Astrocyte (in vitro differentiated cells and primary cell): Measurements from ENCODE around the gene NMT2. TPM values are rescaled to one million over a fixed set of nuclear protein-coding genes. Genes with fewer than 3 reads are reported as not detected.

Source experiments
- DNase-seq: peaks from one replicate; pipeline ENCODE4 v3.0.0-alpha.2; 2010; ENCODE audit warnings: low read depth
- FAIRE-seq: peaks from 2 replicates; lab custom pipeline; 2011; peaks lifted over from hg19 to GRCh38; lab: Jason Lieb, UNC
- H2AFZ ChIP-seq: 2 replicates; pipeline ENCODE4 v1.6.0; 2012; ENCODE audit warnings: low read depth, low read length, inconsistent platforms
- H3K27ac ChIP-seq: 2 replicates; pipeline ENCODE4 v1.5.1; 2011; ENCODE audit warnings: low read depth, low read length, inconsistent platforms
- H3K27me3 ChIP-seq: 2 replicates; pipeline ENCODE4 v1.6.0; 2011; ENCODE audit warnings: low read length, inconsistent platforms; ENCODE audit not compliant: insufficient read depth
- H3K36me3 ChIP-seq: 2 replicates; pipeline ENCODE4 v1.5.1; 2011; ENCODE audit warnings: low read length, inconsistent platforms; ENCODE audit not compliant: insufficient read depth
- H3K4me1 ChIP-seq: 2 replicates; pipeline ENCODE4 v1.5.1; 2011; ENCODE audit warnings: low read length, inconsistent platforms; ENCODE audit not compliant: insufficient read depth
- H3K4me2 ChIP-seq: 2 replicates; pipeline ENCODE4 v1.6.0; 2012; ENCODE audit warnings: low read length, inconsistent platforms
- H3K4me3 ChIP-seq: 2 replicates; pipeline ENCODE4 v1.5.1; 2011; ENCODE audit warnings: low read depth, mild to moderate bottlenecking, low read length, inconsistent platforms; ENCODE audit not compliant: insufficient read depth
- H3K79me2 ChIP-seq: 2 replicates; pipeline ENCODE4 v1.6.0; 2012; ENCODE audit warnings: mild to moderate bottlenecking, low read length, inconsistent platforms; ENCODE audit not compliant: insufficient read depth
- H3K9ac ChIP-seq: 2 replicates; pipeline ENCODE4 v1.6.0; 2012; ENCODE audit warnings: mild to moderate bottlenecking, low read length, inconsistent platforms
- H3K9me3 ChIP-seq: 2 replicates; pipeline ENCODE4 v1.5.1; 2012; ENCODE audit warnings: low read depth, mild to moderate bottlenecking, low read length, inconsistent platforms; ENCODE audit not compliant: insufficient read depth
- H4K20me1 ChIP-seq: 2 replicates; pipeline ENCODE4 v1.6.0; 2012; ENCODE audit warnings: low read length, inconsistent platforms; ENCODE audit not compliant: insufficient read depth
- H3K27ac Mint-ChIP-seq: one replicate; pipeline ENCODE4 v1.8.0; 2021; ENCODE audit warnings: mild to moderate bottlenecking, mixed read lengths; ENCODE audit not compliant: unreplicated experiment
- H3K27me3 Mint-ChIP-seq: one replicate; pipeline ENCODE4 v1.8.0; 2021; ENCODE audit warnings: low read depth, mixed read lengths; ENCODE audit not compliant: unreplicated experiment
- H3K36me3 Mint-ChIP-seq: one replicate; pipeline ENCODE4 v1.8.0; 2021; ENCODE audit warnings: low read depth, mixed read lengths; ENCODE audit not compliant: unreplicated experiment
- H3K4me1 Mint-ChIP-seq: one replicate; pipeline ENCODE4 v1.8.0; 2021; ENCODE audit warnings: low read depth, mixed read lengths; ENCODE audit not compliant: unreplicated experiment
- H3K4me3 Mint-ChIP-seq: one replicate; pipeline ENCODE4 v1.8.0; 2021; ENCODE audit warnings: mild to moderate bottlenecking, moderate library complexity, mixed read lengths; ENCODE audit not compliant: unreplicated experiment
- H3K9me3 Mint-ChIP-seq: one replicate; pipeline ENCODE4 v1.8.0; 2021; ENCODE audit warnings: mild to moderate bottlenecking, mixed read lengths; ENCODE audit not compliant: unreplicated experiment
- CTCF ChIP-seq: IDR thresholded peaks from 2 replicates; pipeline ENCODE4 v1.5.1; 2011; ENCODE audit warnings: low read depth, mild to moderate bottlenecking, inconsistent platforms, low read length, moderate library complexity; ENCODE audit not compliant: insufficient read depth
- EZH2 ChIP-seq: IDR thresholded peaks from 2 replicates; pipeline ENCODE4 v1.6.1; 2012; ENCODE audit warnings: mild to moderate bottlenecking, low read length, inconsistent platforms; ENCODE audit not compliant: insufficient read depth
- total RNA-seq: library from RNA; stranded (reverse); gene quantifications from 2 replicates; pipeline ENCODE4 v1.2.1, GENCODE V29; 2021

NMT2 gene
- total RNA-seq, 1 donor from 2014 or later: 22.1 TPM

- Mint-ChIP-seq H3K27me3 (peaks cover 8% of the 10 kb centered on the region), H3K9me3 (no peaks in the 10 kb centered on the region), H3K4me3 (peak within 1 kb of the TSS; percentile 77), H3K36me3 (no peaks in the 10 kb centered on the region), H3K27ac (no peak within 1 kb of the TSS), H3K4me1 (no peaks in the 10 kb centered on the region)
- Histone ChIP-seq H3K4me2 (peak within 1 kb of the TSS; percentile 94), H3K9me3 (no peaks in the 10 kb centered on the region), H3K27ac (no peak within 1 kb of the TSS), H3K36me3 (no peaks in the 10 kb centered on the region), H3K4me3 (peak within 1 kb of the TSS; percentile 73), H3K27me3 (peaks cover 3% of the 10 kb centered on the region), H4K20me1 (no peaks in the 10 kb centered on the region), H3K9ac (no peak within 1 kb of the TSS), H2AFZ (peak within 1 kb of the TSS; percentile 92), H3K4me1 (peaks cover 8% of the 10 kb centered on the region), H3K79me2 (no peaks in the 10 kb centered on the region)
- TF ChIP-seq EZH2: no peak
- no peak for TF ChIP-seq CTCF
- DNase-seq: peak; percentile 51
- FAIRE-seq: no peak
Measured at GRCh38 chr10:15088428-15089261, 79.8 kb downstream of the NMT2 start, which contains the start of gene ACBD7. Gene ACBD7, minus strand, starts transcription at chr10:15088776. Its CDS starts 48 bp downstream, at chr10:15088728.

- Histone ChIP-seq H3K9ac (peak overlapping the region; percentile 75), H3K79me2 (no peaks in the 10 kb centered on the region), H4K20me1 (no peaks in the 10 kb centered on the region), H3K27me3 (no peaks in the 10 kb centered on the region), H3K36me3 (no peaks in the 10 kb centered on the region), H3K27ac (peak overlapping the region; percentile 43), H3K9me3 (no peaks in the 10 kb centered on the region), H3K4me1 (peaks cover 8% of the 10 kb centered on the region), H3K4me3 (peak overlapping the region; percentile 73), H2AFZ (peak overlapping the region; percentile 88), H3K4me2 (peak overlapping the region; percentile 86)
- Mint-ChIP-seq H3K4me3 (no peak overlapping the region), H3K27ac (no peak overlapping the region), H3K36me3 (no peaks in the 10 kb centered on the region), H3K9me3 (no peaks in the 10 kb centered on the region), H3K27me3 (peaks cover 6% of the 10 kb centered on the region), H3K4me1 (no peaks in the 10 kb centered on the region)
- peak; percentile 78 for FAIRE-seq
- TF ChIP-seq EZH2 (peak; percentile 74), CTCF (no peak)
- DNase-seq: peak; percentile 99
Measured at GRCh38 chr10:15084502-15084922, 84.0 kb downstream of the NMT2 start.
